Osteoblast (primary cell): ENCODE results near the gene HSPB7. TPM values are rescaled to one million over a fixed set of nuclear protein-coding genes. Genes with fewer than 3 reads are reported as not detected.
"Not testable (repeated sequence)": the region's sequence is repeated elsewhere in the genome, so short reads cannot be mapped to it uniquely, and the experiment has no call there.

Source experiments
- DNase-seq: peaks from one replicate; pipeline ENCODE4 v3.0.0; 2011; ENCODE audit warnings: low spot score, mixed read lengths; ENCODE audit not compliant: insufficient read length; ENCODE audit errors: missing footprints
- H2AFZ ChIP-seq: 2 replicates; pipeline ENCODE4 v1.6.0; 2011; ENCODE audit warnings: mild to moderate bottlenecking, low read length
- H3K27ac ChIP-seq: 2 replicates; pipeline ENCODE4 v1.5.1; 2011; ENCODE audit warnings: mild to moderate bottlenecking, low read depth, low read length, moderate library complexity
- H3K27me3 ChIP-seq: 2 replicates; pipeline ENCODE4 v1.6.0; 2012; ENCODE audit warnings: mild to moderate bottlenecking, control low read depth, inconsistent platforms, low read length, moderate library complexity; ENCODE audit not compliant: insufficient read depth
- H3K36me3 ChIP-seq: 2 replicates; pipeline ENCODE4 v1.5.1; 2011; ENCODE audit warnings: mild to moderate bottlenecking, low read length, control low read depth, moderate library complexity; ENCODE audit not compliant: insufficient read depth
- H3K4me1 ChIP-seq: 2 replicates; pipeline ENCODE4 v1.5.1; 2011; ENCODE audit warnings: mild to moderate bottlenecking, low read length, control low read depth, moderate library complexity; ENCODE audit not compliant: insufficient read depth
- H3K4me2 ChIP-seq: 2 replicates; pipeline ENCODE4 v1.6.0; 2011; ENCODE audit warnings: mild to moderate bottlenecking, low read length; ENCODE audit not compliant: insufficient read depth
- H3K4me3 ChIP-seq: fragments of 200-600 bp; sonication (generic); 3 replicates; pipeline ENCODE4 v1.5.1; 2012; ENCODE audit warnings: mild to moderate bottlenecking, low read length, inconsistent platforms; ENCODE audit not compliant: insufficient read depth
- H3K79me2 ChIP-seq: 2 replicates; pipeline ENCODE4 v1.6.0; 2012; ENCODE audit warnings: mild to moderate bottlenecking, low read length, control low read depth, inconsistent platforms; ENCODE audit not compliant: insufficient read depth
- H3K9me3 ChIP-seq: 2 replicates; pipeline ENCODE4 v1.5.1; 2011; ENCODE audit warnings: low read depth, low read length, control low read depth
- H4K20me1 ChIP-seq: 2 replicates; pipeline ENCODE4 v1.6.0; 2012; ENCODE audit warnings: mild to moderate bottlenecking, low read length, control low read depth; ENCODE audit not compliant: insufficient read depth
- CTCF ChIP-seq: IDR thresholded peaks from 2 replicates; pipeline ENCODE4 v1.5.1; 2011; ENCODE audit warnings: mild to moderate bottlenecking, low read depth, low read length, moderate library complexity; ENCODE audit errors: extremely low read depth
- total RNA-seq: library from RNA; depleted of rRNA; stranded (reverse); fragments of >200 nt; gene quantifications from 2 replicates; pipeline ENCODE4 v1.2.3, GENCODE V29; 2012

The HSPB7 gene
- total RNA-seq, 1 donor: 6.9 TPM

- peaks cover 2% of the 10 kb centered on the region for H3K27me3 ChIP-seq
- H3K36me3 ChIP-seq: no peaks in the 10 kb centered on the region
- H3K4me2 ChIP-seq: no peak overlapping the region
- TF ChIP-seq CTCF: no peak
- no peaks in the 10 kb centered on the region for H3K9me3 ChIP-seq
- no peaks in the 10 kb centered on the region for H3K4me1 ChIP-seq
- H4K20me1 ChIP-seq: no peaks in the 10 kb centered on the region
- no peak overlapping the region for H3K27ac ChIP-seq
- DNase-seq: peak; percentile 49
- H2AFZ ChIP-seq: no peak overlapping the region
- H3K4me3 ChIP-seq: no peak overlapping the region
- H3K79me2 ChIP-seq: no peaks in the 10 kb centered on the region
These were observed 43.4 kb upstream of the HSPB7 start for GRCh38 chr1:16061266-16061665.

- H3K9me3 ChIP-seq, H3K27ac ChIP-seq, H3K79me2 ChIP-seq, H3K27me3 ChIP-seq, H3K4me2 ChIP-seq, H4K20me1 ChIP-seq, H3K36me3 ChIP-seq, H3K4me1 ChIP-seq, H2AFZ ChIP-seq, H3K4me3 ChIP-seq: not testable (repeated sequence)
- DNase-seq: peak; percentile 85
These were observed 40.7 kb upstream of the HSPB7 start for GRCh38 chr1:16058394-16059120.

GRCh38 chr1:16057314-16057915 lies 39.6 kb upstream of the HSPB7 start:
- H3K36me3 ChIP-seq, H2AFZ ChIP-seq, H3K4me1 ChIP-seq, H3K27ac ChIP-seq, H4K20me1 ChIP-seq, H3K27me3 ChIP-seq, H3K4me3 ChIP-seq, H3K9me3 ChIP-seq, H3K79me2 ChIP-seq, H3K4me2 ChIP-seq: not testable (repeated sequence)
- DNase-seq: peak; percentile 51

GRCh38 chr1:16056521-16056912 lies 38.7 kb upstream of the HSPB7 start:
- H3K4me1 ChIP-seq, H3K27ac ChIP-seq, H3K79me2 ChIP-seq, DNase-seq, H3K27me3 ChIP-seq, H2AFZ ChIP-seq, H3K4me2 ChIP-seq, H3K36me3 ChIP-seq, H3K9me3 ChIP-seq, H3K4me3 ChIP-seq, H4K20me1 ChIP-seq: not testable (repeated sequence)

- H3K27ac ChIP-seq: no peak overlapping the region
- H3K4me2 ChIP-seq: no peak overlapping the region
- H3K79me2 ChIP-seq: no peaks in the 10 kb centered on the region
- peaks cover 3% of the 10 kb centered on the region for H3K27me3 ChIP-seq
- H3K9me3 ChIP-seq: no peaks in the 10 kb centered on the region
- no peaks in the 10 kb centered on the region for H4K20me1 ChIP-seq
- no peaks in the 10 kb centered on the region for H3K4me1 ChIP-seq
- peak; percentile 98 for DNase-seq
- peak; percentile 85 for TF ChIP-seq CTCF
- H3K36me3 ChIP-seq: no peaks in the 10 kb centered on the region
- no peak overlapping the region for H3K4me3 ChIP-seq
- no peak overlapping the region for H2AFZ ChIP-seq
These were observed 38.0 kb upstream of the HSPB7 start for GRCh38 chr1:16055613-16056520.
